Measurements from ENCODE around the gene UGT3A1. TPM values are rescaled to one million over a fixed set of nuclear protein-coding genes. Genes with fewer than 3 reads are reported as not detected.
"Not testable (repeated sequence)": the region's sequence is repeated elsewhere in the genome, so short reads cannot be mapped to it uniquely, and the experiment has no call there.

Gene UGT3A1
- total RNA-seq, 4 donors from 2014 or later = not detected

DNA sequence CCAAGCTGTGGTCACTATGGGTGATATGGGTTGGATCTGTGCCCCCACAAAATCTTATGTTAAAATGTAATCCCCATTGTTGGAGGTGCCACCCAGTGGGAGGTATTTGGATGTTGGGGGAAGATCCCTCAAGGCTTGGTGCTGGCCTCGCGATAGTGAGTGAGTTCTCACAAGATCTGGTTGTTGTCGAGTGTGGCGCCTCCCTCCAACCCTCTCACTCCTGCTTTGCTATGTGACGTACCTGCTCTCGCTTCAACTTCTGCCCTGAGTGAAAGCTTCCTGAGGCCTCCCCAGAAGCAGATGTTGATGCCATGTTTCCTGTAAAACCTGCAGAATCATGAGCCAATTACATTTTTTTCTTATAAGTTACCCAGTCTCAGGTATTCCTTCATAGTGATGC lies 40.0 kb upstream of the UGT3A1 start:
- H3K4me1 ChIP-seq = no peaks in the 10 kb centered on the region
- H3K9me3 ChIP-seq = no peaks in the 10 kb centered on the region
- no peak overlapping the region for H3K4me3 ChIP-seq
- ATAC-seq = no peak
- TF ChIP-seq, protein P1, sequence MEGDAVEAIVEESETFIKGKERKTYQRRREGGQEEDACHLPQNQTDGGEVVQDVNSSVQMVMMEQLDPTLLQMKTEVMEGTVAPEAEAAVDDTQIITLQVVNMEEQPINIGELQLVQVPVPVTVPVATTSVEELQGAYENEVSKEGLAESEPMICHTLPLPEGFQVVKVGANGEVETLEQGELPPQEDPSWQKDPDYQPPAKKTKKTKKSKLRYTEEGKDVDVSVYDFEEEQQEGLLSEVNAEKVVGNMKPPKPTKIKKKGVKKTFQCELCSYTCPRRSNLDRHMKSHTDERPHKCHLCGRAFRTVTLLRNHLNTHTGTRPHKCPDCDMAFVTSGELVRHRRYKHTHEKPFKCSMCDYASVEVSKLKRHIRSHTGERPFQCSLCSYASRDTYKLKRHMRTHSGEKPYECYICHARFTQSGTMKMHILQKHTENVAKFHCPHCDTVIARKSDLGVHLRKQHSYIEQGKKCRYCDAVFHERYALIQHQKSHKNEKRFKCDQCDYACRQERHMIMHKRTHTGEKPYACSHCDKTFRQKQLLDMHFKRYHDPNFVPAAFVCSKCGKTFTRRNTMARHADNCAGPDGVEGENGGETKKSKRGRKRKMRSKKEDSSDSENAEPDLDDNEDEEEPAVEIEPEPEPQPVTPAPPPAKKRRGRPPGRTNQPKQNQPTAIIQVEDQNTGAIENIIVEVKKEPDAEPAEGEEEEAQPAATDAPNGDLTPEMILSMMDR (IDR thresholded peaks at IDR 0.05) = no peak
- H3K36me3 ChIP-seq = no peaks in the 10 kb centered on the region
- H3K27me3 ChIP-seq = no peaks in the 10 kb centered on the region
- H3K27ac ChIP-seq = no peak overlapping the region
- WGBS, 2 donors (ENCODE audit: low coverage in 1 of 2) = 73% methylated on average over 5 of the region's 6 CpGs; no CpG with 5 or more reads in 1 of the 2 donors

DNA sequence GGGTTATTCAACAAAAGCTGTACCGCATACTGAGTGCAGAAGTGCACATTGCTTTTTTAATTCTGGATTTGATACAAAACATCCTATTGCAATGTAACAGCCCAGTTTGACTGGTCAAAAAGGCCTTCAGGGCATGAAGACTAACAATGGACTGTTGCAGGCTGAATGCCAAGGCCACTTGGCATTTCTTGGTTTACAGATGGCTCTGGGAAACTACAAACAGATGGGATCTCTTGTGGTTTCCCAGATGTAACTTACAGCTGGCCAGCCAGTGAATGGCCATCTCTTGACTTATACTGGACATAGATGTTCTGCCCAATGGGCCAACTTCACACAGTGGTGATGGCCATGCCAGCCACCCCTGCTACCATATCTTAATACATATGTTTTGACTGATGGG lies 38.7 kb upstream of the UGT3A1 start:
- no peak for ATAC-seq
- WGBS, 2 donors (ENCODE audit: low coverage in 1 of 2) = 89 to 100% methylated on average over 1 of the region's 1 CpG
- Histone ChIP-seq H3K9me3 (peaks cover 0 to 5% (median 0%) of the 10 kb centered on the region in 3 donors), H3K27me3 (no peaks in the 10 kb centered on the region), H3K4me1 (no peaks in the 10 kb centered on the region), H3K36me3 (no peaks in the 10 kb centered on the region), H3K4me3 (no peak overlapping the region), H3K27ac (no peak overlapping the region)
- TF ChIP-seq EP300 (IDR thresholded peaks at IDR 0.05) (no peak), POLR2A (IDR thresholded peaks at IDR 0.05) (no peak), POLR2AphosphoS5 (IDR thresholded peaks at IDR 0.05) (no peak)
- TF ChIP-seq, protein P1 (IDR thresholded peaks at IDR 0.05) = no peak

DNA sequence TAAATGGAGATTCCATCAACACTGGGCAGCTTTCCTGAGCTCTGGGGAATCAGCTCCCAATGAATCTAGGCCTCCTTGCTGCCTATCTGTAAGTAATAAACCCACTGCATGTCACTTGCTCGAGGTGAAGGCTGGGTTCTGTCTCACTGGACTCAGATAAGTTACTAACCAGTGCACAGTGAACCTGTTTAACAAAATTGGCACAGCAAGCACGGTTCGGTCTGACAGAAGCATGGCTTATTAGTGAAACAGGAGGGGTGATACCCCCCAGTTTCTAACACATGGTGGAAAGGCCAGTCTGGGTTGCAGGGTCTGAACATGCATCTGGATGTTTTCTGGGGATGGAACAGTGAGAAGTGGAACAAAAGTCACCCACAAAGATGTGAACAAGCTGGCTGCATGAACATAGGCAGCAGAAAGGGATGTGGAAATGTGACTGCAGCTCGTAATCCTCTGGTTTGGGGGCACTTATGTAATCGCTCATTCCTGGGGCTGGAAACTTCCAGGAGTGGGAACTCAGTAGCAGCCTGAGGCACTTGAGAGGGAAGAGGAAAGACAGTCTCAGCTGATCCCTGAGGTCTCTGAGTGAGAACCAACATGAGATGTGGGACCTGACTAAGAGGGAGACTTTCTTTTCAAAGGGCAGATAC lies 37.8 kb upstream of the UGT3A1 start:
- Histone ChIP-seq H3K27ac (no peak overlapping the region), H3K4me1 (no peaks in the 10 kb centered on the region), H3K9me3 (peaks cover 0 to 10% (median 0%) of the 10 kb centered on the region in 3 donors), H3K4me3 (no peak overlapping the region), H3K27me3 (no peaks in the 10 kb centered on the region), H3K36me3 (no peaks in the 10 kb centered on the region)
- ATAC-seq = no peak
- TF ChIP-seq POLR2AphosphoS5 (IDR thresholded peaks at IDR 0.05) (no peak), POLR2A (IDR thresholded peaks at IDR 0.05) (no peak), EP300 (IDR thresholded peaks at IDR 0.05) (no peak)
- TF ChIP-seq, protein P1 (IDR thresholded peaks at IDR 0.05) = no peak
- WGBS, 2 donors (ENCODE audit: low coverage in 1 of 2) = 49 to 68% methylated on average over 2 to 5 of the region's 5 CpGs

DNA sequence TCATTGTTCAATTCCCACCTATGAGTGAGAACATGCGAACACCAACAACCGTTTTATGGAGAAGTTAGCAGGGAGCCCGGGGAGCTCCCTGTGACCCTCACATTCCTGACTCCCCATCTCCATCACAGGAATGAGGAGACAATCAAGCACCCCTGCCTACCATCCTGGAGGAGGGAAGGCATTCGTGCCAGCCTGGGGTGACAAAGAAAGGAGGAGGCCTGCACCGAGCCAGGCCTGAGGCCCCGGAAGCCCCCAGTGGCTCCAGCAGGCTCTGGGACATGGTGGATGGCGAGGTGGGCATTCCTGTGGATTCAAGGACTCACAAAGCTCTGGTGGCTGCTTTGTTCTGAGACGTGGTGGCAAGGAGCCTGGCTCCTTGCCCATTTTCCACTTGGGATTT lies 36.5 kb upstream of the UGT3A1 start:
- ATAC-seq = no peak
- Histone ChIP-seq H3K9me3 (peaks cover 0 to 10% (median 0%) of the 10 kb centered on the region in 3 donors), H3K4me1 (no peaks in the 10 kb centered on the region), H3K27ac (no peak overlapping the region), H3K36me3 (no peaks in the 10 kb centered on the region), H3K4me3 (no peak overlapping the region), H3K27me3 (no peaks in the 10 kb centered on the region)
- TF ChIP-seq, protein P1 (IDR thresholded peaks at IDR 0.05) = no peak
- no peak for TF ChIP-seq POLR2AphosphoS5 (IDR thresholded peaks at IDR 0.05)
- TF ChIP-seq EP300 (IDR thresholded peaks at IDR 0.05) = no peak
- TF ChIP-seq POLR2A (IDR thresholded peaks at IDR 0.05) = no peak
- whole genome bisulfite sequencing, 2 donors (ENCODE audit: low coverage in 1 of 2) = 70% methylated on average over 2 of the region's 8 CpGs; no CpG with 5 or more reads in 1 of the 2 donors

DNA sequence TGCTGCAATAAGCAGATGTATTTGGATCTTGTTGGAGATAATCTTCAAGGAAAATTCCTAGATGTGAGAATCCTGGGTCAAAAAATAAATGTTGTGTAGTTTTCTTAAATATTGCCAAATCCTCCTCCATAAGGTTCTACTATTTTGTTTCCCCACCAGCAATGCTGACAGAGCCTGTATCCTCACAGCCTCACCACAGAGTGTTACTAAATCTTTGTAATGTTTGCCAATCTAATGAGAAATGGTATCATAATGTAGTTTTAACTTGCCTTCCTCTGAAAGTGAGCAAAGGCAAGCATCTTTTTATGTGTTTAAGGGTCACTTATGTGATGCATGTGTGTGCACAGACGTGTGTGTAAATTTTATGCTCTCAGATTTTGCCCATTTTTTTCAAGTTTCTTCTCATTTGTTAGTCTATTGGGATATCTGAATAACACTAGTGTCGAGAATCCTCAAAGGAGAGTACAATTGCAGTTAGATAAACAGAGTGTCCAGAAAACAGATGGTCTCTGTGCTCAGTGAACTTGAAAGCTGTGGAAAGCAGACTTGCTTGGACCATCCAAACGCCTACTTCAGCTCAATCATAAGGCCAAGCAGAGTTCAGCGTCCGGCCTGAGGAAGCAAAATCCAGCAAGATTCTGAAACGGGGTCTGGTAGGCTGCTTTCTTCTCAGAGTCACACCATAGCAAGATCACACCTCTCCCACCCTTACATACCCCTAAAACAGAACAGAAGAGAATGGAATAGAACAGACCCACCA lies 35.7 kb upstream of the UGT3A1 start:
- no peaks in the 10 kb centered on the region for H3K4me1 ChIP-seq
- H3K36me3 ChIP-seq = no peaks in the 10 kb centered on the region
- no peak overlapping the region for H3K27ac ChIP-seq
- H3K4me3 ChIP-seq = no peak overlapping the region
- WGBS, 2 donors (ENCODE audit: low coverage in 1 of 2) = 27 to 29% methylated on average over 1 to 5 of the region's 6 CpGs
- peaks cover 0 to 10% (median 0%) of the 10 kb centered on the region in 3 donors for H3K9me3 ChIP-seq
- TF ChIP-seq EP300 (IDR thresholded peaks at IDR 0.05) (no peak), POLR2A (IDR thresholded peaks at IDR 0.05) (no peak), POLR2AphosphoS5 (IDR thresholded peaks at IDR 0.05) (no peak)
- TF ChIP-seq, protein P1 (IDR thresholded peaks at IDR 0.05) = no peak
- no peaks in the 10 kb centered on the region for H3K27me3 ChIP-seq
- ATAC-seq = no peak

DNA sequence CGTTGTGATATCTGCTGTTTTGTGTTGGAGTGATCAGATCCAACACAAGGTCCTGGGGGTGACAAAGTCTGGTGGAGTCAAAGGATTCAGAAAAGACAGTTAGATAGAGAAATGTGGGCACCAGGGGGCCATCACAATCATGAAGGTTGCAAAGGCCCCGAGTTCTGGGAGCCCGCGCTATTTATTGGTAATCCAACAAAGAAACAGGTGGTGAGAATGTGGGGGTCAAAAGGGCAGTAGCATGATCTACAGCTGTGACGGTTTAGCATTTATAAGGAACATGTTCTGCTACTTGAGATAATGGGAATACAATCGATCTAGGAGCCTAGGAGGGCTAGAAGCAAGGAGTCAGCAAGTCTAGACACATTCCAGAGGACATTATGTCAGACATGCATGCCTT lies 31.1 kb upstream of the UGT3A1 start:
- WGBS, 2 donors (ENCODE audit: low coverage in 1 of 2) = 57 to 71% methylated on average over 4 to 5 of the region's 6 CpGs
- not testable (repeated sequence) for ATAC-seq, H3K4me1 ChIP-seq, H3K27ac ChIP-seq, H3K9me3 ChIP-seq, H3K27me3 ChIP-seq, H3K4me3 ChIP-seq, H3K36me3 ChIP-seq

DNA sequence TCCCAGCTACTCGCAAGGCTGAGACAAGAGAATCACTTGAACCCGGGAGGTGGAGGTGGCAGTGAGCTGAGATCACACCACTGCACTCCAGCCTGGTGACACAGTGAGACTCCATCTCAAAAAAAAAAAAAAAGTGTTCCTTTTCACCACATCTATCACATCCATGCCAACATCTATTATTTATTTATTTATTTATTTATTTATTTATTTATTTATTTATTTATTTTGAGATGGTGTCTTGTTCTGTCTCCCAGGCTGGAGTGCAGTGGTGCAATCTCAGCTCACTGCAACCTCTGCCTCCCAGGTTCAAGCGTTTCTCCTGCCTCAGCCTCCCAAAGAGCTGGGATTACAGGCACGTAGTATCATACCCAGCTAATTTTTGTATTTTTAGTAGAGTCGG lies 28.4 kb upstream of the UGT3A1 start:
- peaks cover 0 to 16% (median 0%) of the 10 kb centered on the region in 3 donors for H3K9me3 ChIP-seq
- H3K36me3 ChIP-seq, H3K27ac ChIP-seq, H3K4me1 ChIP-seq, H3K4me3 ChIP-seq, ATAC-seq, H3K27me3 ChIP-seq: not testable (repeated sequence)
- 88 to 90% methylated on average over 2 to 5 of the region's 5 CpGs for WGBS, 2 donors (ENCODE audit: low coverage in 1 of 2)
